OCI-LY1 (cell line): ENCODE measurements around the gene SLC2A3.
"Not testable (repeated sequence)": the region's sequence is repeated elsewhere in the genome, so short reads cannot be mapped to it uniquely, and the experiment has no call there.

ENCODE experiments used
- CTCF ChIP-seq: fragments of 200-600 bp; sonication (generic), shearing (Covaris generic); IDR thresholded peaks from 2 replicates; pipeline ENCODE4 v1.5.1; 2017; ENCODE audit warnings: mild to moderate bottlenecking, antibody characterized with exemption, low read length, moderate library complexity, mixed read lengths
- EZH2 ChIP-seq: fragments of 200-600 bp; sonication (generic), shearing (Covaris generic); IDR thresholded peaks from 2 replicates; pipeline ENCODE4 v1.8.0; 2017; ENCODE audit warnings: borderline replicate concordance, mixed run types, mild to moderate bottlenecking, antibody characterized with exemption, low read length, moderate library complexity, mixed read lengths

GRCh38 chr12:7954877-7955276, 18.9 kb upstream of the SLC2A3 start:
- TF ChIP-seq CTCF, EZH2: not testable (repeated sequence)
